Natural killer cell (primary cell): Measurements from ENCODE around the gene RERE. TPM values are rescaled to one million over a fixed set of nuclear protein-coding genes. Genes with fewer than 3 reads are reported as not detected.

Experiments used
- ATAC-seq, 3 donors: fragments of 150-1000 bp in 2 of 3; fragments of 200-7000 bp in 1 of 3; cut with Tn5 transposase; 1 replicate in 1 of 3; 2 replicates in 2 of 3; pipeline ENCODE4 v1.10.0; 2021; ENCODE audit warnings: mild to moderate bottlenecking in 2 of 3, moderate library complexity in 2 of 3
- DNase-seq, 2 donors: peaks; one replicate each; pipeline versions ENCODE4 v3.0.0 to v3.0.0-alpha.2; 2013 to 2021; ENCODE audit warnings: mixed read lengths in 1 of 2
- H3K27ac ChIP-seq: one replicate; pipeline ENCODE4 v1.5.1; 2013; ENCODE audit warnings: mild to moderate bottlenecking, low read length
- H3K27me3 ChIP-seq: one replicate; pipeline ENCODE4 v1.6.1; 2013; ENCODE audit warnings: low read length; ENCODE audit not compliant: control insufficient read depth, insufficient read depth
- H3K36me3 ChIP-seq: one replicate; pipeline ENCODE4 v1.6.1; 2013; ENCODE audit warnings: low read length; ENCODE audit not compliant: control insufficient read depth, insufficient read depth
- H3K4me1 ChIP-seq: one replicate; pipeline ENCODE4 v1.6.1; 2013; ENCODE audit warnings: low read length; ENCODE audit not compliant: control insufficient read depth, insufficient read depth
- H3K4me3 ChIP-seq: one replicate; pipeline ENCODE4 v1.5.1; 2013; ENCODE audit warnings: low read length
- H3K9me3 ChIP-seq: one replicate; pipeline ENCODE4 v1.6.1; 2013; ENCODE audit warnings: low read length; ENCODE audit not compliant: control insufficient read depth, insufficient read depth
- H3K27ac Mint-ChIP-seq, 2 donors: one replicate each; pipeline ENCODE4 v1.8.0; 2022; ENCODE audit warnings: mild to moderate bottlenecking in 2 of 2, mixed read lengths in 2 of 2, moderate library complexity in 1 of 2
- H3K27me3 Mint-ChIP-seq, 2 donors: one replicate each; pipeline ENCODE4 v1.8.0; 2022; ENCODE audit warnings: low read depth in 2 of 2, mixed read lengths in 2 of 2
- H3K36me3 Mint-ChIP-seq: one replicate; pipeline ENCODE4 v1.8.0; 2022; ENCODE audit warnings: mixed read lengths
- H3K4me1 Mint-ChIP-seq, 2 donors: one replicate each; pipeline ENCODE4 v1.8.0; 2022; ENCODE audit warnings: mixed read lengths in 2 of 2
- H3K4me3 Mint-ChIP-seq: one replicate; pipeline ENCODE4 v1.8.0; 2022; ENCODE audit warnings: mild to moderate bottlenecking, moderate library complexity, mixed read lengths
- H3K9me3 Mint-ChIP-seq, 2 donors: one replicate each; pipeline ENCODE4 v1.8.0; 2022; ENCODE audit warnings: mixed read lengths in 2 of 2
- WGBS: methylation state at CpG from one replicate; pipeline ENCODE4 v1.1.7; 2013; ENCODE audit warnings: missing lambda C conversion rate; ENCODE audit not compliant: insufficient coverage; 5-methylcytosine and 5-hydroxymethylcytosine counted together
- intact Hi-C: fragments of 100-400 bp; cut with micrococcal nuclease; formaldehyde crosslinking; loops from one replicate; pipeline ENCODE4 v1.14.2; 2022
- total RNA-seq, 4 donors: library from RNA; stranded (reverse); fragments of 120-200 nt in 1 of 4; gene quantifications; one replicate each; pipeline versions ENCODE4 v1.2.3 to v1.2.4, GENCODE V29; 2013 to 2022
- TF ChIP-seq, protein P1 (sequence below): fragments of 200-600 bp; IDR thresholded peaks from one replicate; pipeline ENCODE4 v1.8.0; 2022; ENCODE audit warnings: antibody characterized with exemption

Gene RERE
- total RNA-seq, 3 donors from 2014 or later (not counting 1 experiment from before 2014, with no cell fraction given) = 67.7 to 76.0 (median 73.0) TPM

GRCh38 chr1:8496473-8496872 is 321.0 kb downstream of the RERE start:
- TF ChIP-seq, protein P1, sequence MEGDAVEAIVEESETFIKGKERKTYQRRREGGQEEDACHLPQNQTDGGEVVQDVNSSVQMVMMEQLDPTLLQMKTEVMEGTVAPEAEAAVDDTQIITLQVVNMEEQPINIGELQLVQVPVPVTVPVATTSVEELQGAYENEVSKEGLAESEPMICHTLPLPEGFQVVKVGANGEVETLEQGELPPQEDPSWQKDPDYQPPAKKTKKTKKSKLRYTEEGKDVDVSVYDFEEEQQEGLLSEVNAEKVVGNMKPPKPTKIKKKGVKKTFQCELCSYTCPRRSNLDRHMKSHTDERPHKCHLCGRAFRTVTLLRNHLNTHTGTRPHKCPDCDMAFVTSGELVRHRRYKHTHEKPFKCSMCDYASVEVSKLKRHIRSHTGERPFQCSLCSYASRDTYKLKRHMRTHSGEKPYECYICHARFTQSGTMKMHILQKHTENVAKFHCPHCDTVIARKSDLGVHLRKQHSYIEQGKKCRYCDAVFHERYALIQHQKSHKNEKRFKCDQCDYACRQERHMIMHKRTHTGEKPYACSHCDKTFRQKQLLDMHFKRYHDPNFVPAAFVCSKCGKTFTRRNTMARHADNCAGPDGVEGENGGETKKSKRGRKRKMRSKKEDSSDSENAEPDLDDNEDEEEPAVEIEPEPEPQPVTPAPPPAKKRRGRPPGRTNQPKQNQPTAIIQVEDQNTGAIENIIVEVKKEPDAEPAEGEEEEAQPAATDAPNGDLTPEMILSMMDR = no peak
- Mint-ChIP-seq H3K36me3 (peaks cover 6% of the 10 kb centered on the region), H3K4me3 (peak overlapping the region; percentile 68), H3K27ac (peak overlapping the region; percentile 90 to 91), H3K4me1 (peaks cover 20 to 22% of the 10 kb centered on the region in 2 donors), H3K9me3 (no peaks in the 10 kb centered on the region), H3K27me3 (no peaks in the 10 kb centered on the region)
- intact Hi-C loops = loop anchor here (1.0 to 10.0 kb wide), 4 partner anchors 23 to 204 kb away; no protein-coding TSS in a partner anchor
- H3K4me3 ChIP-seq = no peak overlapping the region
- H3K27me3 ChIP-seq = no peaks in the 10 kb centered on the region
- WGBS = 47% methylated on average over 8 of the region's 8 CpGs
- DNase-seq (peak; percentile 64 to 66), ATAC-seq (peak; percentile 80 to 97 (median 95))
- peak overlapping the region; percentile 84 for H3K27ac ChIP-seq
- no peaks in the 10 kb centered on the region for H3K9me3 ChIP-seq
- peaks cover 12% of the 10 kb centered on the region for H3K4me1 ChIP-seq
- H3K36me3 ChIP-seq = peaks cover 8% of the 10 kb centered on the region

GRCh38 chr1:8495928-8496401 is 321.5 kb downstream of the RERE start:
- Histone ChIP-seq H3K27me3 (no peaks in the 10 kb centered on the region), H3K9me3 (no peaks in the 10 kb centered on the region), H3K36me3 (peaks cover 8% of the 10 kb centered on the region), H3K27ac (peak overlapping the region; percentile 84), H3K4me3 (no peak overlapping the region), H3K4me1 (peaks cover 12% of the 10 kb centered on the region)
- 44% methylated on average over 6 of the region's 6 CpGs for WGBS
- Mint-ChIP-seq H3K27me3 (no peaks in the 10 kb centered on the region), H3K4me1 (peaks cover 20 to 22% of the 10 kb centered on the region in 2 donors), H3K9me3 (no peaks in the 10 kb centered on the region), H3K36me3 (peaks cover 6% of the 10 kb centered on the region), H3K4me3 (peak overlapping the region; percentile 68), H3K27ac (peak overlapping the region; percentile 90 to 91)
- TF ChIP-seq, protein P1 = no peak
- peak; percentile 68 to 76 (median 71) for ATAC-seq
- intact Hi-C loops = loop anchor here (1.0 to 10.0 kb wide), 4 partner anchors 23 to 205 kb away; no protein-coding TSS in a partner anchor
- DNase-seq = peak; percentile 24 to 39

GRCh38 chr1:8494681-8495080 is 322.8 kb downstream of the RERE start:
- Mint-ChIP-seq H3K4me1 (peaks cover 20 to 22% of the 10 kb centered on the region in 2 donors), H3K9me3 (no peaks in the 10 kb centered on the region), H3K36me3 (peaks cover 6% of the 10 kb centered on the region), H3K27me3 (no peaks in the 10 kb centered on the region), H3K4me3 (no peak overlapping the region), H3K27ac (no peak overlapping the region)
- H3K27me3 ChIP-seq = no peaks in the 10 kb centered on the region
- H3K36me3 ChIP-seq = peaks cover 8% of the 10 kb centered on the region
- H3K27ac ChIP-seq = no peak overlapping the region
- TF ChIP-seq, protein P1 = no peak
- ATAC-seq (no peak), DNase-seq (no peak)
- peaks cover 12% of the 10 kb centered on the region for H3K4me1 ChIP-seq
- H3K4me3 ChIP-seq = no peak overlapping the region
- intact Hi-C loops = loop anchor here (10.0 kb wide), 1 partner anchor 100 kb away; no protein-coding TSS in a partner anchor
- WGBS = 92% methylated on average over 2 of the region's 3 CpGs
- H3K9me3 ChIP-seq = no peaks in the 10 kb centered on the region
